Kidney glomerular epithelial cell (primary cell): ENCODE measurements around the gene GPC6.
"Not testable (repeated sequence)": the region's sequence is repeated elsewhere in the genome, so short reads cannot be mapped to it uniquely, and the experiment has no call there.

Experiments used
- DNase-seq: peaks from one replicate; lab custom pipeline; 2025; lab: John Stamatoyannopoulos, UW

GPC6 gene

GRCh38 chr13:94249512-94249911 is 1022.9 kb downstream of the GPC6 start:
- DNase-seq, result peak; percentile 97

GRCh38 chr13:94251831-94252608 is 1025.4 kb downstream of the GPC6 start:
- peak; percentile 66 for DNase-seq

GRCh38 chr13:94254737-94255136 is 1028.1 kb downstream of the GPC6 start:
- DNase-seq, result no peak

GRCh38 chr13:94256721-94257120 is 1030.1 kb downstream of the GPC6 start:
- DNase-seq, result no peak

GRCh38 chr13:94259984-94260383 is 1033.4 kb downstream of the GPC6 start:
- DNase-seq, result no peak

- no peak for DNase-seq
Measured at GRCh38 chr13:94261163-94261562, 1034.6 kb downstream of the GPC6 start.

- no peak for DNase-seq
Measured at GRCh38 chr13:94263038-94263437, 1036.4 kb downstream of the GPC6 start.

GRCh38 chr13:94267581-94268366 is 1041.2 kb downstream of the GPC6 start:
- no peak for DNase-seq

- DNase-seq, result no peak
Measured at GRCh38 chr13:94268661-94269060, 1042.1 kb downstream of the GPC6 start.

GRCh38 chr13:94269557-94269956 is 1043.0 kb downstream of the GPC6 start:
- no peak for DNase-seq

- no peak for DNase-seq
Measured at GRCh38 chr13:94270556-94270955, 1043.9 kb downstream of the GPC6 start.

GRCh38 chr13:94272038-94272437 is 1045.4 kb downstream of the GPC6 start:
- no peak for DNase-seq

GRCh38 chr13:94280349-94280748 is 1053.7 kb downstream of the GPC6 start:
- peak; percentile 60 for DNase-seq

- DNase-seq, result no peak
Measured at GRCh38 chr13:94280845-94281244, 1054.2 kb downstream of the GPC6 start.

GRCh38 chr13:94286581-94286980 is 1060.0 kb downstream of the GPC6 start:
- no peak for DNase-seq

- DNase-seq, result no peak
Measured at GRCh38 chr13:94291631-94292322, 1065.2 kb downstream of the GPC6 start.

GRCh38 chr13:94292323-94292640 is 1065.7 kb downstream of the GPC6 start:
- no peak for DNase-seq

GRCh38 chr13:94296471-94296870 is 1069.9 kb downstream of the GPC6 start:
- DNase-seq, result no peak

GRCh38 chr13:94298346-94298745 is 1071.7 kb downstream of the GPC6 start:
- no peak for DNase-seq

GRCh38 chr13:94300401-94300800 is 1073.8 kb downstream of the GPC6 start:
- DNase-seq, result no peak

GRCh38 chr13:94301487-94301886 is 1074.9 kb downstream of the GPC6 start:
- no peak for DNase-seq

GRCh38 chr13:94302847-94303565 is 1076.4 kb downstream of the GPC6 start:
- not testable (repeated sequence) for DNase-seq
